HG02884 (cell line): ENCODE data around the gene MMP15.

Experiments
- ATAC-seq: cut with Tn5 transposase; IDR thresholded peaks from one replicate; pipeline ENCODE4 v1.9.1; 2021; ENCODE audit warnings: mild to moderate bottlenecking, moderate library complexity; ENCODE audit not compliant: unreplicated experiment

MMP15 gene

DNA sequence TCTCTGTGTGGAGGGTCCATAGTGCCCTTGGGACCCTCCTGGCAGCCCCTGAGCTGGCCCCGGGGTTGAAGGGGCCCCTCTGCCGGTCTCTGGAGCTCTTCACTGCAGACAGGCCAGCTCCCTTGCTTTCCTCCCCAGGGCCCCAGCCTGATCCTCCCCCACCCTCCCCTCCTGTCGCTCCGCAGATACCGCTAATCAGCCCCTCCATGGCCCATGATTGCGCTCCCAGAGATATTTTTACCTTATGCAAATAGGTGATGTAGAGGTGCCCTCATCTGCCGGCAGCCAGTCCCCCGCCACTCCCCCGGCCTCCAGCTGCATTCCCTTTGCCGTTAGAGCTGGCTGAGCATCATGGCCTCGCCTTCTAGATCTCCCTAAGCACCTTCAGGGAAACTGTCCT, 9.2 kb downstream of the MMP15 start:
- no peak for ATAC-seq

- ATAC-seq = no peak
Observed at GRCh38 chr16:58035356-58036170, 10.0 kb downstream of the MMP15 start.

DNA sequence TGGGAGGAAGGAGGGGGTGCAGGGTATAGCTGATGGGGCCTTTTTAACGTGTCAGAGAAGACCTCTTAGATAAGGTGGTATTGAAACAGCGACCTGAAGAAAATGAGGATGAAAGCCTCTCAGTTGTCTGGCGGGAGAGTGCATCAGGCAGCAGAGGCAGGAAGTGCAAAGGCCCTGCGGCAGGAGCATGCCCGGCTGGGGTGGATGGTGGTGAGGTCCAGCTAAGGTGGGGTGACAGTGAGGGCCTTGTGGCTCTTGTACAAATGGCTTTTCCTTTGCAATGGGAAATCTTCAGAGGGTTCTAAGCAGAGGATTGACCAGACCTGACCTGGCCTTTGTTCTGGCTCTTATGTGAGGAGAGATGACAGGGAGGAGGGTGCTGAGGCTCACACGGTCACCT, 11.4 kb downstream of the MMP15 start:
- ATAC-seq = no peak

DNA sequence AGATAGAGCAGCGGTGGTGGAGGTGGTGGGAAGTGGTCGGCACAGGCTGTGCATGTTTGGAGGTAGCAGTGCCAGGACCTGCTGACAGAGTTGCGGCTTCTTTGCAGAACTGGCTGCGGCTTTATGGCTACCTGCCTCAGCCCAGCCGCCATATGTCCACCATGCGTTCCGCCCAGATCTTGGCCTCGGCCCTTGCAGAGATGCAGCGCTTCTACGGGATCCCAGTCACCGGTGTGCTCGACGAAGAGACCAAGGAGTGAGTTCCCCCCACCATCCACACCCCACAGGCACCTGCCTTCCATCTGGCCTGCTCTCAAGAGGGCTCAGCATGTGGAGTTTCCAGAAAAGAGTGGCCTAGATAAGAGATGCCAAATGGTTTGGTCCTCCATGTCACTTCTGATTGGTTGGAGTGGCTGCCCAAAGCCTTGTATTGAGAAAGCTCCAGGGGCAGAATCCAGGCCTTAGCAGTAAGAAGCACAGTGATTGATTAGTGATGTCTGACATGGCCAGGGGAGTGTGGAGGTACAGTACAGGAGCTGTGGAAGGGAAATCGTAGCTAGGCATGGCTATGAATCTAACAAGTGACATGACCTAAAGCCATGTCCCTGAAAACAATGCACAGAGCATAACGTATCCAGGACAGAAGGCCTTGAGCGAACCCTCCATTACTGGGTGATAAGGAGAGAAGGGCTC, 12.0 kb downstream of the MMP15 start:
- ATAC-seq = no peak

- no peak for ATAC-seq
Observed at GRCh38 chr16:58038219-58038641, 12.7 kb downstream of the MMP15 start.

DNA sequence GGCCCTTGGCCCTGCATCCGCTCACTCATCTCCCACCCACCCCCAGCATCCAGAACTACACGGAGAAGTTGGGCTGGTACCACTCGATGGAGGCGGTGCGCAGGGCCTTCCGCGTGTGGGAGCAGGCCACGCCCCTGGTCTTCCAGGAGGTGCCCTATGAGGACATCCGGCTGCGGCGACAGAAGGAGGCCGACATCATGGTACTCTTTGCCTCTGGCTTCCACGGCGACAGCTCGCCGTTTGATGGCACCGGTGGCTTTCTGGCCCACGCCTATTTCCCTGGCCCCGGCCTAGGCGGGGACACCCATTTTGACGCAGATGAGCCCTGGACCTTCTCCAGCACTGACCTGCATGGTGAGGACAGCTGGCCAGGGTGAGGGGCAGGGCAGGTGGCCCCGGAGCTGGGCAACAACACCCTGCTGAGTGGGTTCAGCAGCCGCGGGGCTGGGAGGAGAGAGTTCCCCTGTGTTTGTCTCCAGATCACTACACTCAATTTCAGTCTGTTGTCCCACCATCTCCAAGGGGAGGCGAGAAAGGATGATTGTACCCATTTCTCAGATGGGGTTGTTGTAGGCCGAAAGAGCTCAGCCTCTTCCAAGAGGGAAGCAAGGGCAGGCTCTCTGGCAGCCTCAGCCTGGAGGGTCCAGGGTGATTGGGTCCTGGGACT, 14.4 kb downstream of the MMP15 start:
- no peak for ATAC-seq

GRCh38 chr16:58040496-58040846, 14.9 kb downstream of the MMP15 start:
- no peak for ATAC-seq

DNA sequence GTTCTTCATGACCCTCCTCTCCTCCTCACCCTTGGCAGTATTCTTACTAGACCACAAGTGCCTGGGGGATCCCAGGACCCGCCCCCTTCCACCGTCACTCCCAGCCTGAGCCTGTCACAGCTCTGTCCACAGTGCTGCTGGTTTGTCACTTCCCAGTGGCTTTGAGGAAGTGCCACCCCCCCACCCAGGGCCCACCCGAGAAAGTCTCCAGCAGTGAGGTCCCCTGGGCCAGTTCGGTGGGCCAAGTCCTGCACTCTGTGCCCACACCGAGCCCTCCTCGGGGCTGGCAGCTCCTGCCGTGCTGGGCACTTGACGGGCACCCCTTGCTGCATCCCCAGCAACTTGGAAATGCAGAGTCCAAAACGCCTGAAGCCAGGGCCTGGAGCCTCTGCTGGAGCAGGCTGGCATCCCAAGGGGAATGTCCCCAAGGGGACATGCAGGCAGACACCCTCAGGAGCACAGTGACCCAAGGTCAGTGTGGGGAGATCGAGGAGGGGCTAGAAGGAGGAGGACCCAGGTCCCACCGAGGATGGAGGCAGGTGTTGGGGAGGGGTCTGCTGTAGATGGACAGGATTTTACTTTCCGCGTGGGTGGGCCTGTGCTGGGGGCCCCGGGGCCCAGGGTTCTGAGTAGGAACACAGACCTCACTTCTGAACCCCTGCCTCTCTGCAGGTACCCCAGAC, 15.5 kb downstream of the MMP15 start:
- no peak for ATAC-seq

GRCh38 chr16:58041628-58041955, 16.0 kb downstream of the MMP15 start:
- no peak for ATAC-seq

GRCh38 chr16:58042001-58042885, 16.7 kb downstream of the MMP15 start:
- ATAC-seq = no peak

DNA sequence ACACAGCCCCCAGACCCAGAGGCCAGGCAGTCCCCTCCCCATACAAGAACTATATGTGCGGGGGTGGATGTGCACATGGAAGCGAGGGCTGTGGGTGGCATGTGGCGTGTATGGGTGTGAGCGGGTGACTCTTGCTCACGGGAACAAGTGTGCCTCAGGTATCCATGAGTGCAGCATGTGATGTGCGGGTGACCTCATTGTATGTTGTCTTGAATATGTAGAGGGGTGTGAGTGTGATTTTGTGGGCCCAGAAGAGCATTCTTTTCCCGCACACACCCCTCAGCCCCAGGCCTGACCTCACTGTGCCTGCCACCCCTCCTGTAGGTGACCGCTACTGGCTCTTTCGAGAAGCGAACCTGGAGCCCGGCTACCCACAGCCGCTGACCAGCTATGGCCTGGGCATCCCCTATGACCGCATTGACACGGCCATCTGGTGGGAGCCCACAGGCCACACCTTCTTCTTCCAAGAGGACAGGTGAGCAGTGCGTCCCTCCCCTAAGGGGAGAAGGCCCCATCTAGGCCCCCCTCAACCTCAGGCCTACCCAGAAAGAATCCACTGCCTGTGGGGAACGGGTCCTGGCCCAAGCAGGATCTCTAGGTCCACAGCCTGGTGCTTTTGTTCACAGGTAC, 17.4 kb downstream of the MMP15 start:
- no peak for ATAC-seq

DNA sequence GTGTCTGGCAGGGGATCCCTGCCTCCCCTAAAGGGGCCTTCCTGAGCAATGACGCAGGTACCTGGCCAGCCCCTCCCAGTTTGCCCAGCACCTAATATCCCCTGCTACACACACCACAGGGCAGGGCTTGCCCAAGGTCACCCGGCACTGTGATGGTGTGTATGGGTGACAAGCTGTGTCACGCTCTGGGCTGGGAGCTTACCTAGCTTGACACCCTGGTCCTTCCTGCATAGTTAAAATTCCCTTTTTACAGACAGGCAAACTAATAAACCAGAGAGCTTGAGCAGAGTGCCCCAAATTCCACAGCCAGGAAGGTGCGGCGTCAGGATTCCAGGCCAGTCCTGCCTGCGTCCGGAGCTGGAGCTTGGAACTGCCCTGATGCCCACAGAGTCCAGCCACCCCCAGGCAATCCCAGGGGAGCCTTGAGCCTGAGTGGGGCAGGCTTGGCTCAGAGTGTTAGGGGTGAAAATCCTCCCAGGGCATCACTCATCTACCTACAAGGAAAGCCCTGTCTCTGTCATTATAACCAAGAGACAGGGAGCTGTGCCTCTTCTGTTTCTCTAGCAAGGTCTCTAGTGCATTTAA, 18.1 kb downstream of the MMP15 start:
- ATAC-seq = no peak

- ATAC-seq = no peak
Observed at GRCh38 chr16:58044266-58045019, 18.9 kb downstream of the MMP15 start.

DNA sequence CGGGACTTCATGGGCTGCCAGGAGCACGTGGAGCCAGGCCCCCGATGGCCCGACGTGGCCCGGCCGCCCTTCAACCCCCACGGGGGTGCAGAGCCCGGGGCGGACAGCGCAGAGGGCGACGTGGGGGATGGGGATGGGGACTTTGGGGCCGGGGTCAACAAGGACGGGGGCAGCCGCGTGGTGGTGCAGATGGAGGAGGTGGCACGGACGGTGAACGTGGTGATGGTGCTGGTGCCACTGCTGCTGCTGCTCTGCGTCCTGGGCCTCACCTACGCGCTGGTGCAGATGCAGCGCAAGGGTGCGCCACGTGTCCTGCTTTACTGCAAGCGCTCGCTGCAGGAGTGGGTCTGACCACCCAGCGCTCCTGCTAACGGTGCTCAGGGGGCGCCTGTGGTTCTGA, 19.5 kb downstream of the MMP15 start:
- ATAC-seq = no peak

- ATAC-seq = no peak
Observed at GRCh38 chr16:58046054-58046881, 20.7 kb downstream of the MMP15 start.

GRCh38 chr16:58046936-58047335, 21.4 kb downstream of the MMP15 start:
- ATAC-seq = no peak

DNA sequence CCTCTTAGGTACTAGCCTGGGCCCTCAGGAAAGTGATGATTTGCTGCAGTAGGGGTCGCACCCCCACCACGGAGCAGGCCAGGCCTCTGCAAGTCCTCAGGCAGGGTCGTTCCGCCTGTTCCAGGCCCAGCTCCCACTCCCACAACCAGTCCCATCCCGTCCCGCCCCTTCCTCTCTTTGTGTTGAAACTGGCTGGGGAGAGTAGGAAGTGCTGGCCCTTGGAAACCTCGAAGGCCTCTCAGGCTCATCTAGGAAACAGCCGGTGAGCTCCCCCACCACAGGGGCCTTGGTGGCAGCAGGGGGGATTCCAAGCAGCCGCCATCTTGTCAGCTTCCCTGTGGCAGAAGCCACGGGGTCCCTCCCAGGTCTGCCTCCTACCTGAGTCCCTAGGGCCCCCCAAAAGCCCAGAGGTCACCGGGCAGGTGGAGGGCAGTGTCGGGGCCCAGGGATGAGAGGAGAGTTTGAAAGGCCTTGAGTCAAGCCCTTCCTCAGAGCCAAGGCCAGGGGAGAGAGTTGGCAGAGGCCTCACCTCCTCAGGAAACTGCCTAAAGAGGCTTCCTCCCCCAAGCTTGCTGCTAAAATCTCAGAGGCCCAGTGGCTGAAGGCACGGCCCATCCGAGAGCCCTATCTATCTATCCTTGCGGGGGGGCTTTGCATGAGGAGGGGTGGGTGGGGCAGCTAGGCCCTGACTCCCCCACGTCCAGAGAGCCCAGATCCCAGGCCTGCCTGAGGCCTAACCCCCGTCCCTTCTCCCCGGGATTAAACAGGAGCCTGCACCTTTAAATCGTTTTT, 22.2 kb downstream of the MMP15 start:
- no peak for ATAC-seq
